AG09319 (cell line): ENCODE measurements around the gene TCHH.
A peak's percentile ranks its signal among the peaks of the same experiment; 100 is the strongest.

Experiments used
- DNase-seq: peaks from one replicate; pipeline ENCODE4 v3.0.0-alpha.2; 2010; ENCODE audit warnings: low read depth; ENCODE audit errors: extremely low read depth
- TF ChIP-seq, protein P1 (sequence below): IDR thresholded peaks from 2 replicates; pipeline ENCODE4 v1.5.1; 2011; ENCODE audit warnings: low read depth, mild to moderate bottlenecking, inconsistent platforms, low read length, moderate library complexity

The TCHH gene, protein sequence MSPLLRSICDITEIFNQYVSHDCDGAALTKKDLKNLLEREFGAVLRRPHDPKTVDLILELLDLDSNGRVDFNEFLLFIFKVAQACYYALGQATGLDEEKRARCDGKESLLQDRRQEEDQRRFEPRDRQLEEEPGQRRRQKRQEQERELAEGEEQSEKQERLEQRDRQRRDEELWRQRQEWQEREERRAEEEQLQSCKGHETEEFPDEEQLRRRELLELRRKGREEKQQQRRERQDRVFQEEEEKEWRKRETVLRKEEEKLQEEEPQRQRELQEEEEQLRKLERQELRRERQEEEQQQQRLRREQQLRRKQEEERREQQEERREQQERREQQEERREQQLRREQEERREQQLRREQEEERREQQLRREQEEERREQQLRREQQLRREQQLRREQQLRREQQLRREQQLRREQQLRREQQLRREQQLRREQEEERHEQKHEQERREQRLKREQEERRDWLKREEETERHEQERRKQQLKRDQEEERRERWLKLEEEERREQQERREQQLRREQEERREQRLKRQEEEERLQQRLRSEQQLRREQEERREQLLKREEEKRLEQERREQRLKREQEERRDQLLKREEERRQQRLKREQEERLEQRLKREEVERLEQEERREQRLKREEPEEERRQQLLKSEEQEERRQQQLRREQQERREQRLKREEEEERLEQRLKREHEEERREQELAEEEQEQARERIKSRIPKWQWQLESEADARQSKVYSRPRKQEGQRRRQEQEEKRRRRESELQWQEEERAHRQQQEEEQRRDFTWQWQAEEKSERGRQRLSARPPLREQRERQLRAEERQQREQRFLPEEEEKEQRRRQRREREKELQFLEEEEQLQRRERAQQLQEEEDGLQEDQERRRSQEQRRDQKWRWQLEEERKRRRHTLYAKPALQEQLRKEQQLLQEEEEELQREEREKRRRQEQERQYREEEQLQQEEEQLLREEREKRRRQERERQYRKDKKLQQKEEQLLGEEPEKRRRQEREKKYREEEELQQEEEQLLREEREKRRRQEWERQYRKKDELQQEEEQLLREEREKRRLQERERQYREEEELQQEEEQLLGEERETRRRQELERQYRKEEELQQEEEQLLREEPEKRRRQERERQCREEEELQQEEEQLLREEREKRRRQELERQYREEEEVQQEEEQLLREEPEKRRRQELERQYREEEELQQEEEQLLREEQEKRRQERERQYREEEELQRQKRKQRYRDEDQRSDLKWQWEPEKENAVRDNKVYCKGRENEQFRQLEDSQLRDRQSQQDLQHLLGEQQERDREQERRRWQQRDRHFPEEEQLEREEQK (N-terminal part only)

DNA sequence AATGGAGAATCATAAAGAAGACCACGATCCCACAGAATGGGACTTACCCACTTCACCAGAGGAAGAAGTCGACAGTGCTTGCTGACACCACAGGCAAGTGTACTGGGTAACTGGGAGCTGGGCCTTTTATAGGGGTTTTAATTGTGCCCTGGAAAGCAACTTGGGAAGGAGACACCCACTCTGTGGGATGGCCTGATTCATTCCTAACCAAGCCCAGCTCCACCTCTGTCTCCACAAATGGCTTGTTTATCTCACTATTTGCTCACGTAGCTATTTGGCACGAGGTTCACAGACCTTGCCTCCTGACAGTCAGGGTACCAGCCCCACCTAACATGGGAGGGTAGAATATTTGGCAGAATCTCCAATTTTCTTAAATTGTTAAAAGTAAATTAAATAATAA lies at the start of gene TCHH:
TCHH (minus strand) TSS at position 101 of the 400 bp plus-strand sequence. CDS start 1,364 bp downstream, outside the sequence.
- no peak for DNase-seq
- TF ChIP-seq, protein P1, sequence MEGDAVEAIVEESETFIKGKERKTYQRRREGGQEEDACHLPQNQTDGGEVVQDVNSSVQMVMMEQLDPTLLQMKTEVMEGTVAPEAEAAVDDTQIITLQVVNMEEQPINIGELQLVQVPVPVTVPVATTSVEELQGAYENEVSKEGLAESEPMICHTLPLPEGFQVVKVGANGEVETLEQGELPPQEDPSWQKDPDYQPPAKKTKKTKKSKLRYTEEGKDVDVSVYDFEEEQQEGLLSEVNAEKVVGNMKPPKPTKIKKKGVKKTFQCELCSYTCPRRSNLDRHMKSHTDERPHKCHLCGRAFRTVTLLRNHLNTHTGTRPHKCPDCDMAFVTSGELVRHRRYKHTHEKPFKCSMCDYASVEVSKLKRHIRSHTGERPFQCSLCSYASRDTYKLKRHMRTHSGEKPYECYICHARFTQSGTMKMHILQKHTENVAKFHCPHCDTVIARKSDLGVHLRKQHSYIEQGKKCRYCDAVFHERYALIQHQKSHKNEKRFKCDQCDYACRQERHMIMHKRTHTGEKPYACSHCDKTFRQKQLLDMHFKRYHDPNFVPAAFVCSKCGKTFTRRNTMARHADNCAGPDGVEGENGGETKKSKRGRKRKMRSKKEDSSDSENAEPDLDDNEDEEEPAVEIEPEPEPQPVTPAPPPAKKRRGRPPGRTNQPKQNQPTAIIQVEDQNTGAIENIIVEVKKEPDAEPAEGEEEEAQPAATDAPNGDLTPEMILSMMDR, result no peak

DNA sequence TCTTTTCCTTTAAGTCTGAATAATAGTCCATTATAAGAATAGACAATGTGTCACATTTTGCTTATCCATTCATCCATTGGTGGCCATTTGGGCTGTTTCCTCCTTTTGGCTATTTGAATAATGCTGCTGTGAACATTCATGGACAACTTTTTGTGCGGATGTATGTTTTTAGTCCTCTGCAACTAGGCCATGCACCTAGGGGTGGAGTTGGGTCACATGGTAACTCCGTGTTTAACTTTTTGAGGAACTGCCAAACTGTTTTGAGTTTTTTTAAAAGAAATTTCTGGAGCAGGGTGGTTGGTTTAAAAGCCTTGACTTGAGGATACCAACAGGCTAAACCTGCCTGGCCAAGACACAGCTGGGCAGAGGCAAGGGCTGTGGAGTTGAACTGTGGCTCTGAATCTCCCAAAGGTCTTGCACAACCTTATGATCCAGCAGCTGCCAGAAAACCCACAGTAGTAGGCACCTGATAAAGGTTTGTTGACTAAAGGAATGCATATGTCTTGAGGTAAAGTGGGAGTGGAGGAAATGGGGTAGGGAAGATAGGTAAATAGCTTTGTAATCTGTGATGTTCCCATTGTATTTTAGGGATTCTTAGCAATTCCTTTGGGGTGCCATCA lies 49.4 kb upstream of the TCHH start:
- TF ChIP-seq, protein P1, result no peak
- DNase-seq, result no peak

DNA sequence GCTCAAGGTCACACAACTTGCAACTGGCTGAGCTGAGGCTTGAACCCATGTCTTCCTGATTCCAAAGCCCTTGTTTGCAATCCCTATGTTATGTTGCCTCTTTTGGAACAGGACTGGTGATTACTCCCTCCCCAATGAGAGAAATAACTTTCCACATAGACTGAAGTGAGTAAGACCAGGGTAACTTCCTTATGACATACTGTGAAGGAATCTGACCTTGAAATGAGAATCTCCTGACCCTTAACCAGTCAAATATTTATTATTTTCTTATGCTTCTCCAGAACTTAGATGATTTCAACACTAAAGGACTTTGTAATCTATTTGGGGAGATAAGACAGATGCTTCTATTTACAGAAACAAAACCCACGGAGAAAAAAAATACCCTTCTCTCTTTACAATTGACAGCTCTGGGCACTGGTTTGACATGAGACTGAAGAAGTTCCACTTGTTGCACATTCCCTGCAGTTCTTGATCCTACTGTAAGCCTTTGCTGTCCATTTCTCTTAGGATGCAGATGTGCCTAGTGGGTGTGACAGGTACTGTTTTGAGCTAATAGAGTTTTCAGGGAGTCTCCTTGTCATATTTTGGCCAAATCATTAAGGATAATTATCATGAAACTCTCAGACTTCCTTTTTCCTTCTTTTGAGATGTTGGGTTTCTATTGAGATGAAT lies 47.7 kb upstream of the TCHH start:
- TF ChIP-seq, protein P1, result no peak
- DNase-seq, result peak; percentile 57

DNA sequence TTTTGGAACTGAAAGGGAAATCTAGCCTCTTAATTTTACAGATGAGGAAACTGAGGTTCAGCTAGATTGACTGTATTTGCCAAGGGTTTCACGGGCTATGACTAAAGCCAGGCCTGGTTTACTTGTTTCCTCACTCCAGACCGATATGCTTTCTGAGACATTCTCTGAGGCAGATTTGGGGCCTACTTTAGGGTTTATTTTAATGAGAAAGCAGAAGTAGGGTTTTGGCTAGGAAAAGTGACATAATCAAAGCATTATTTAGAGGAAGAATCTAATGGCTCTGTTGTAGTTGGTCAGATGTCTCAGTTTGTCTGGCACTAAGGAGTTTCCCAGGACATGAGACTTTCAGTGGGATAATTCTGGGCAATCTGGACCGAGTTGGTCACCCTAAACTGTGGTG lies 45.3 kb upstream of the TCHH start:
- no peak for DNase-seq

DNA sequence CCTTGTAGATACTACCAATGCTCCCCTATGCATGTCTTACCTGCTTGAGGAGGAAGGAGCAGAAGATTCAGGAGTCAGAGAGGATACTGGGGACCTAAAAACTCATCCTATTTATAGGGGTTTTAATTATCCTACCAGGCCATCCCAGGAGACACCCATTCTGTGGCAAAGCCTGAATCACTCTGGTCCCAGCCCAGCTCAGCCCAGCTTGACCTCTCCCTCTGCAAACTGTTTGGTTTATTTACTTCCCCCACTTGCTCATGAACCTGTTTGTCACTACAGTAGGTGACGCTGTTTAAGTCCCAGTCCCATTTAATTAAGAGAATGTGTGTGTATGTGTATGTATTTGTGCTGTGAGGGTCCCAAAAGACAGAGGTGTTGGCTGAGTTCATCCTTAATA lies 43.9 kb upstream of the TCHH start, which contains the start of gene RPTN:
RPTN (minus strand) TSS at position 85 of the 400 bp plus-strand sequence. CDS start 1,339 bp downstream, outside the sequence.
- DNase-seq, result no peak
- TF ChIP-seq, protein P1, result no peak

More for the DNA sequence above, 45.3 kb upstream of the TCHH start:
- TF ChIP-seq, protein P1, result no peak

DNA sequence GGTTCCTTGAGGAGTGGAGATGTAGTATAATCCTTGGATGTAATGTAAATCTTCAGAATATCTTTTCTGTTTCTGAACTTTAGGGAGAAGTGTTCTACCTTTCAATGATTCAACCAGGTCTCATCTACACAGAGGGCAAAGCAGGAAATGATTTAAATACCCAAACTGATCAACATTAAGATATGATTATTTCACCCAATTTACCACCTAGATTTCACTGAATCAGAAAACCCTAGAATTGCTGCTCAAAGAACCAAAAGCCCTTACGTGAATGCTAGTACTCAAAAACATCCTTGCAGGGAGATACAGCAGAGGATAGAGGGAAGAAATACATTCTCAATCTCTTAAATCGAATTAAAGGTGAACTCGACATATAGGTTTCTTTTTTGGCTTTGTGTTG lies 38.8 kb upstream of the TCHH start:
- TF ChIP-seq, protein P1, result no peak
- no peak for DNase-seq
